ENCODE measurements around the gene BCORL1.

GRCh38 chrX:130081421-130082045 lies 99.1 kb downstream of the BCORL1 start:
- TF ChIP-seq POLR2A (IDR thresholded peaks at IDR 0.05; ENCODE audit: low read depth, low read length) (no peak), CTCF (conservative IDR thresholded peaks at IDR 0.05; ENCODE audit: low read depth, low read length) (no peak), MAFK (IDR thresholded peaks at IDR 0.05; ENCODE audit: low read depth, low read length) (no peak), FOS (IDR thresholded peaks at IDR 0.05; ENCODE audit: low read depth, low read length) (no peak)
- TF ChIP-seq, protein P1, sequence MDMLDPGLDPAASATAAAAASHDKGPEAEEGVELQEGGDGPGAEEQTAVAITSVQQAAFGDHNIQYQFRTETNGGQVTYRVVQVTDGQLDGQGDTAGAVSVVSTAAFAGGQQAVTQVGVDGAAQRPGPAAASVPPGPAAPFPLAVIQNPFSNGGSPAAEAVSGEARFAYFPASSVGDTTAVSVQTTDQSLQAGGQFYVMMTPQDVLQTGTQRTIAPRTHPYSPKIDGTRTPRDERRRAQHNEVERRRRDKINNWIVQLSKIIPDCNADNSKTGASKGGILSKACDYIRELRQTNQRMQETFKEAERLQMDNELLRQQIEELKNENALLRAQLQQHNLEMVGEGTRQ (IDR thresholded peaks at IDR 0.05; ENCODE audit: low read depth, low read length), result no peak

All from IMR-90 (cell line).